ENCODE data around the gene CD276.

DNA sequence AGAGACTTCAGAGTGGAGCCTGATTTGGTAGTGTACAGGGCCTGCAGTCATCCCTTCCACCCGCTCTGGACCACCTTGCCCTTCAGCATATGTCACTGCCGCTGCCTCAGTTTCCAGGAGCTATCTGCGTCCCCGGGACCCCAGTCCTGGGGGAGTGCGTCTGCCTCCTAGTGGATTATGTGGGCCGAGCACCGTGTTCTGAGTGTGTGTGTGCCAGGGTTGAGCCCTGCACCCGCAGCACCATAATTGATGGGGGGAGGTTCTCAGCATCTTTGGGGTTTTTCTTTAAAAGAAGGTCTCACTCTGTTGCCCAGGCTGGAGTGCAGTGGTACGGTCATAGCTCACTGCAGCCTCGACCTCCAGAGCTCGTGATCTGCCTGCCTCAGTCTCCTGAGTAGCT lies 33.6 kb downstream of the CD276 start:
- TF ChIP-seq CTCF (IDR thresholded peaks at IDR 0.05) (no peak), POLR2A (IDR thresholded peaks at IDR 0.05) (no peak)
